SK-N-SH (cell line): ENCODE measurements around the gene RTN4RL2. TPM values are rescaled to one million over a fixed set of nuclear protein-coding genes. Genes with fewer than 3 reads are reported as not detected.

Experiments
- CTCF ChIA-PET: fragments of 300-600, 350-600 bp; formaldehyde crosslinking; extraction: SDS; loops from one replicate; lab custom pipeline; 2021; lab: Yijun Ruan, JAX
- POLR2A ChIA-PET: fragments of 350-600 bp; sonication (Branson Sonifier 250); formaldehyde crosslinking; extraction: SDS; loops from one replicate; lab custom pipeline; 2020; ENCODE audit warnings: antibody characterized with exemption, inconsistent platforms; lab: Yijun Ruan, JAX
- DNase-seq: peaks from one replicate; pipeline ENCODE4 v3.0.0; 2012
- H2AFZ ChIP-seq: fragments of 200-600 bp; sonication (generic); 2 replicates; pipeline ENCODE4 v1.8.1; 2016; ENCODE audit warnings: antibody characterized with exemption, mild to moderate bottlenecking, low read depth
- H3F3A ChIP-seq: fragments of 200-600 bp; sonication (generic); replicated peaks from 2 replicates; pipeline ENCODE3; 2016; ENCODE audit warnings: antibody characterized with exemption, mild to moderate bottlenecking; ENCODE audit not compliant: insufficient read depth
- H3K27ac ChIP-seq, 2 experiments: fragments of 200-500 bp in 1 of 2; fragments of 200-600 bp in 1 of 2; sonication (Bioruptor generic) in 1 of 2; sonication (generic), shearing (Covaris generic) in 1 of 2; 2 replicates each; pipeline versions ENCODE4 v1.5.1 to v1.6.1; 2014 to 2016; ENCODE audit warnings: low read depth in 2 of 2, inconsistent platforms in 1 of 2, low read length in 1 of 2, mild to moderate bottlenecking in 1 of 2, mixed read lengths in 1 of 2
- H3K27me3 ChIP-seq: fragments of 200-600 bp; sonication (generic), shearing (Covaris generic); 2 replicates; pipeline ENCODE4 v1.6.1; 2016; ENCODE audit warnings: mixed run types; ENCODE audit not compliant: insufficient read depth
- H3K36me3 ChIP-seq, 2 experiments: fragments of 200-500 bp in 1 of 2; fragments of 200-600 bp in 1 of 2; sonication (Bioruptor generic) in 1 of 2; sonication (generic) in 1 of 2; replicated peaks in 1 of 2; 2 replicates each; pipeline versions ENCODE3 to v1.5.1; 2014 to 2016; ENCODE audit warnings: low read length in 1 of 2, mild to moderate bottlenecking in 1 of 2; ENCODE audit not compliant: insufficient read depth in 2 of 2, control insufficient read depth in 1 of 2
- H3K4me1 ChIP-seq, 2 experiments: fragments of 200-500 bp in 1 of 2; fragments of 200-600 bp in 1 of 2; sonication (Bioruptor generic) in 1 of 2; sonication (generic), shearing (Covaris generic) in 1 of 2; 2 replicates each; pipeline versions ENCODE4 v1.5.1 to v1.6.1; 2014 to 2016; ENCODE audit warnings: low read depth in 1 of 2, low read length in 1 of 2, mixed run types in 1 of 2; ENCODE audit not compliant: insufficient read depth in 2 of 2, control insufficient read depth in 1 of 2
- H3K4me2 ChIP-seq: fragments of 200-600 bp; sonication (generic), shearing (Covaris generic); 2 replicates; pipeline ENCODE4 v1.6.1; 2017; ENCODE audit warnings: mixed run types
- H3K4me3 ChIP-seq, 2 experiments: fragments of 200-500 bp in 1 of 2; fragments of 200-600 bp in 1 of 2; sonication (Bioruptor generic) in 1 of 2; sonication (generic), shearing (Covaris generic) in 1 of 2; 2 replicates each; pipeline versions ENCODE4 v1.5.1 to v1.8.1; 2014 to 2016; ENCODE audit warnings: low read depth in 2 of 2, inconsistent platforms in 1 of 2, low read length in 1 of 2, mild to moderate bottlenecking in 1 of 2, mixed read lengths in 1 of 2, moderate library complexity in 1 of 2
- H3K79me2 ChIP-seq: fragments of 200-600 bp; sonication (generic); 2 replicates; pipeline ENCODE4 v1.8.1; 2017; ENCODE audit warnings: mild to moderate bottlenecking; ENCODE audit not compliant: insufficient read depth
- H3K9ac ChIP-seq: fragments of 200-600 bp; sonication (generic); 2 replicates; pipeline ENCODE4 v1.6.1; 2017; ENCODE audit warnings: mixed run types
- H3K9me2 ChIP-seq: fragments of 200-600 bp; sonication (generic); 2 replicates; pipeline ENCODE4 v1.6.1; 2017; ENCODE audit warnings: mixed run types
- H3K9me3 ChIP-seq: fragments of 200-600 bp; sonication (generic); 2 replicates; pipeline ENCODE4 v1.6.1; 2017; ENCODE audit warnings: mixed run types, mild to moderate bottlenecking, moderate library complexity
- H4K20me1 ChIP-seq: fragments of 200-600 bp; sonication (generic); 2 replicates; pipeline ENCODE4 v1.6.1; 2017; ENCODE audit warnings: mild to moderate bottlenecking, mixed run types; ENCODE audit not compliant: insufficient read depth
- CHD2 ChIP-seq: fragments of 150-350 bp; IDR thresholded peaks from 2 replicates; pipeline ENCODE4 v1.6.1; 2018; ENCODE audit warnings: low read length; ENCODE audit not compliant: partially characterized antibody
- EP300 ChIP-seq, 2 experiments: IDR thresholded peaks; 2 replicates each; pipeline versions ENCODE4 v1.4.0 to v1.6.1; 2012; ENCODE audit warnings: borderline replicate concordance in 1 of 2, low read depth in 1 of 2, low read length in 1 of 2
- EZH2phosphoT487 ChIP-seq: fragments of 200-600 bp; sonication (generic); IDR thresholded peaks from 2 replicates; pipeline ENCODE4 v1.6.1; 2017; ENCODE audit warnings: low read depth, mixed run types, mild to moderate bottlenecking, antibody characterized with exemption, moderate library complexity, borderline replicate concordance
- FOSL2 ChIP-seq: IDR thresholded peaks from 2 replicates; pipeline ENCODE4 v1.4.0; 2012; ENCODE audit warnings: low read depth, mild to moderate bottlenecking, moderate library complexity, borderline replicate concordance
- FOXM1 ChIP-seq: IDR thresholded peaks from 2 replicates; pipeline ENCODE4 v1.4.0; 2012; ENCODE audit warnings: low read depth, mild to moderate bottlenecking
- GABPA ChIP-seq: IDR thresholded peaks from 2 replicates; pipeline ENCODE4 v1.4.0; 2012; ENCODE audit warnings: low read depth, mild to moderate bottlenecking
- GATA2 ChIP-seq: sonication (generic); formaldehyde crosslinking; IDR thresholded peaks from 2 replicates; pipeline ENCODE4 v1.5.0; 2020; ENCODE audit warnings: mild to moderate bottlenecking, missing genetic modification reagents
- MEF2A ChIP-seq: IDR thresholded peaks from 2 replicates; pipeline ENCODE4 v1.4.0; 2012; ENCODE audit warnings: low read depth, borderline replicate concordance
- MXI1 ChIP-seq: IDR thresholded peaks from 2 replicates; pipeline ENCODE4 v1.6.1; 2012; ENCODE audit warnings: mild to moderate bottlenecking, low read depth, low read length, improper control_type of control experiment
- NRF1 ChIP-seq: IDR thresholded peaks from 2 replicates; pipeline ENCODE4 v1.6.1; 2012; ENCODE audit warnings: low read depth, mild to moderate bottlenecking, low read length
- POLR2AphosphoS5 ChIP-seq: IDR thresholded peaks from 2 replicates; pipeline ENCODE4 v1.6.1; 2012; ENCODE audit warnings: low read depth, low read length
- RAD21 ChIP-seq: IDR thresholded peaks from 2 replicates; pipeline ENCODE4 v1.6.1; 2012; ENCODE audit warnings: mild to moderate bottlenecking, low read length
- RFX5 ChIP-seq: IDR thresholded peaks from 2 replicates; pipeline ENCODE4 v1.6.1; 2012; ENCODE audit warnings: mild to moderate bottlenecking, improper control_type of control experiment, low read length
- SMC3 ChIP-seq: IDR thresholded peaks from 2 replicates; pipeline ENCODE4 v1.6.1; 2012; ENCODE audit warnings: low read depth, low read length, improper control_type of control experiment
- TAF1 ChIP-seq: IDR thresholded peaks from 2 replicates; pipeline ENCODE4 v1.6.1; 2012; ENCODE audit warnings: low read depth, mild to moderate bottlenecking, low read length, moderate library complexity, borderline replicate concordance
- WGBS: methylation state at CpG from one replicate; pipeline ENCODE4 v1.1.6; 2017; ENCODE audit warnings: low lambda C conversion rate; 5-methylcytosine and 5-hydroxymethylcytosine counted together
- polyA plus RNA-seq, 3 experiments: library from polyadenylated mRNA; depleted of rRNA; stranded (reverse); fragments of >200 nt; gene quantifications; 2 replicates each; pipeline ENCODE4 v1.2.3, GENCODE V29; 2012
- TF ChIP-seq, protein P1 (sequence below): IDR thresholded peaks from 2 replicates; pipeline ENCODE4 v1.4.0; 2012; ENCODE audit warnings: low read depth
- TF ChIP-seq, protein P2 (sequence below): fragments of 200-600 bp; sonication (generic); IDR thresholded peaks from 2 replicates; pipeline ENCODE4 v1.6.1; 2017; ENCODE audit warnings: antibody characterized with exemption, mild to moderate bottlenecking, moderate library complexity
- TF ChIP-seq, protein P3 (sequence below): fragments of 150-350 bp; IDR thresholded peaks from 2 replicates; pipeline ENCODE4 v1.6.1; 2016; ENCODE audit warnings: mild to moderate bottlenecking, low read depth, low read length
- TF ChIP-seq, protein P4 (sequence below): IDR thresholded peaks from 2 replicates; pipeline ENCODE4 v1.6.1; 2012; ENCODE audit warnings: mild to moderate bottlenecking, low read depth, low read length, moderate library complexity
- TF ChIP-seq, protein P5 (sequence below): IDR thresholded peaks from 2 replicates; pipeline ENCODE4 v1.4.0; 2012; ENCODE audit warnings: low read depth, borderline replicate concordance

Gene RTN4RL2
- polyA plus RNA-seq, 1 of the 3 experiments (the other 2 are of a cell fraction) = 0.30 TPM

DNA sequence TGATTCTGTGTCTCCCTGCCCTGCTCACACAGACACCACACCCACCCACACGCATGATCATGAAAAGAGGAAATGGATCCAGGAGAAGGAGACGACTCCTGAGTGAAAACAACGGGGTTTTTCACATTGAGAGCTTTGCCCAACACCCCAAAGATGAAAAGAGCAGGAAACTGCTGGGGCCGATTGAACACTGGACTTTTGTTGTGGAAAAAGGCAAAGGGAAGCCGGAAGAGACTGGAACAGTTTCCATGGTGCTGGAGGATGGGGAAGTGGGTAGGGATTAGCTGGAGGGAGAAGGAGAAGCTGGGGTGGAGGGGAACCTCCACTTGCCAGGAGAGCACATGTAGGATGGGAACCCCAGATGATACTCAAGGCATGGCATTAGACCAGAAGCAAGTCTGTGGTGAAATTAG lies 28.2 kb upstream of the RTN4RL2 start:
- no peaks in the 10 kb centered on the region for H3K9me2 ChIP-seq
- no peaks in the 10 kb centered on the region for H3K79me2 ChIP-seq
- WGBS = 76% methylated on average over 5 of the region's 5 CpGs
- H3K27ac ChIP-seq = no peak overlapping the region
- H3K4me1 ChIP-seq = peaks cover 0 to 7% of the 10 kb centered on the region in 2 experiments; a peak in 2 of 4 replicates
- TF ChIP-seq EP300 (IDR thresholded peaks at IDR 0.05; ENCODE audit: borderline replicate concordance in 1 of 2, low read depth in 1 of 2, low read length in 1 of 2) = no peak
- TF ChIP-seq, protein P1, sequence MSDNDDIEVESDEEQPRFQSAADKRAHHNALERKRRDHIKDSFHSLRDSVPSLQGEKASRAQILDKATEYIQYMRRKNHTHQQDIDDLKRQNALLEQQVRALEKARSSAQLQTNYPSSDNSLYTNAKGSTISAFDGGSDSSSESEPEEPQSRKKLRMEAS = no peak
- TF ChIP-seq GATA2 (CRISPR knock-in tag) = no peak
- TF ChIP-seq MXI1 = no peak
- TF ChIP-seq SMC3 = no peak
- TF ChIP-seq, protein P2, sequence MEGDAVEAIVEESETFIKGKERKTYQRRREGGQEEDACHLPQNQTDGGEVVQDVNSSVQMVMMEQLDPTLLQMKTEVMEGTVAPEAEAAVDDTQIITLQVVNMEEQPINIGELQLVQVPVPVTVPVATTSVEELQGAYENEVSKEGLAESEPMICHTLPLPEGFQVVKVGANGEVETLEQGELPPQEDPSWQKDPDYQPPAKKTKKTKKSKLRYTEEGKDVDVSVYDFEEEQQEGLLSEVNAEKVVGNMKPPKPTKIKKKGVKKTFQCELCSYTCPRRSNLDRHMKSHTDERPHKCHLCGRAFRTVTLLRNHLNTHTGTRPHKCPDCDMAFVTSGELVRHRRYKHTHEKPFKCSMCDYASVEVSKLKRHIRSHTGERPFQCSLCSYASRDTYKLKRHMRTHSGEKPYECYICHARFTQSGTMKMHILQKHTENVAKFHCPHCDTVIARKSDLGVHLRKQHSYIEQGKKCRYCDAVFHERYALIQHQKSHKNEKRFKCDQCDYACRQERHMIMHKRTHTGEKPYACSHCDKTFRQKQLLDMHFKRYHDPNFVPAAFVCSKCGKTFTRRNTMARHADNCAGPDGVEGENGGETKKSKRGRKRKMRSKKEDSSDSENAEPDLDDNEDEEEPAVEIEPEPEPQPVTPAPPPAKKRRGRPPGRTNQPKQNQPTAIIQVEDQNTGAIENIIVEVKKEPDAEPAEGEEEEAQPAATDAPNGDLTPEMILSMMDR = no peak
- no peak for TF ChIP-seq RFX5
- TF ChIP-seq CHD2 = no peak
- TF ChIP-seq, protein P3, sequence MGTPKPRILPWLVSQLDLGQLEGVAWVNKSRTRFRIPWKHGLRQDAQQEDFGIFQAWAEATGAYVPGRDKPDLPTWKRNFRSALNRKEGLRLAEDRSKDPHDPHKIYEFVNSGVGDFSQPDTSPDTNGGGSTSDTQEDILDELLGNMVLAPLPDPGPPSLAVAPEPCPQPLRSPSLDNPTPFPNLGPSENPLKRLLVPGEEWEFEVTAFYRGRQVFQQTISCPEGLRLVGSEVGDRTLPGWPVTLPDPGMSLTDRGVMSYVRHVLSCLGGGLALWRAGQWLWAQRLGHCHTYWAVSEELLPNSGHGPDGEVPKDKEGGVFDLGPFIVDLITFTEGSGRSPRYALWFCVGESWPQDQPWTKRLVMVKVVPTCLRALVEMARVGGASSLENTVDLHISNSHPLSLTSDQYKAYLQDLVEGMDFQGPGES = no peak
- TF ChIP-seq TAF1 = no peak
- TF ChIP-seq MEF2A = no peak
- no peak for TF ChIP-seq NRF1
- no peak for TF ChIP-seq RAD21
- TF ChIP-seq, protein P4, sequence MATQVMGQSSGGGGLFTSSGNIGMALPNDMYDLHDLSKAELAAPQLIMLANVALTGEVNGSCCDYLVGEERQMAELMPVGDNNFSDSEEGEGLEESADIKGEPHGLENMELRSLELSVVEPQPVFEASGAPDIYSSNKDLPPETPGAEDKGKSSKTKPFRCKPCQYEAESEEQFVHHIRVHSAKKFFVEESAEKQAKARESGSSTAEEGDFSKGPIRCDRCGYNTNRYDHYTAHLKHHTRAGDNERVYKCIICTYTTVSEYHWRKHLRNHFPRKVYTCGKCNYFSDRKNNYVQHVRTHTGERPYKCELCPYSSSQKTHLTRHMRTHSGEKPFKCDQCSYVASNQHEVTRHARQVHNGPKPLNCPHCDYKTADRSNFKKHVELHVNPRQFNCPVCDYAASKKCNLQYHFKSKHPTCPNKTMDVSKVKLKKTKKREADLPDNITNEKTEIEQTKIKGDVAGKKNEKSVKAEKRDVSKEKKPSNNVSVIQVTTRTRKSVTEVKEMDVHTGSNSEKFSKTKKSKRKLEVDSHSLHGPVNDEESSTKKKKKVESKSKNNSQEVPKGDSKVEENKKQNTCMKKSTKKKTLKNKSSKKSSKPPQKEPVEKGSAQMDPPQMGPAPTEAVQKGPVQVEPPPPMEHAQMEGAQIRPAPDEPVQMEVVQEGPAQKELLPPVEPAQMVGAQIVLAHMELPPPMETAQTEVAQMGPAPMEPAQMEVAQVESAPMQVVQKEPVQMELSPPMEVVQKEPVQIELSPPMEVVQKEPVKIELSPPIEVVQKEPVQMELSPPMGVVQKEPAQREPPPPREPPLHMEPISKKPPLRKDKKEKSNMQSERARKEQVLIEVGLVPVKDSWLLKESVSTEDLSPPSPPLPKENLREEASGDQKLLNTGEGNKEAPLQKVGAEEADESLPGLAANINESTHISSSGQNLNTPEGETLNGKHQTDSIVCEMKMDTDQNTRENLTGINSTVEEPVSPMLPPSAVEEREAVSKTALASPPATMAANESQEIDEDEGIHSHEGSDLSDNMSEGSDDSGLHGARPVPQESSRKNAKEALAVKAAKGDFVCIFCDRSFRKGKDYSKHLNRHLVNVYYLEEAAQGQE = no peak
- no peak for TF ChIP-seq POLR2AphosphoS5
- TF ChIP-seq, protein P5, sequence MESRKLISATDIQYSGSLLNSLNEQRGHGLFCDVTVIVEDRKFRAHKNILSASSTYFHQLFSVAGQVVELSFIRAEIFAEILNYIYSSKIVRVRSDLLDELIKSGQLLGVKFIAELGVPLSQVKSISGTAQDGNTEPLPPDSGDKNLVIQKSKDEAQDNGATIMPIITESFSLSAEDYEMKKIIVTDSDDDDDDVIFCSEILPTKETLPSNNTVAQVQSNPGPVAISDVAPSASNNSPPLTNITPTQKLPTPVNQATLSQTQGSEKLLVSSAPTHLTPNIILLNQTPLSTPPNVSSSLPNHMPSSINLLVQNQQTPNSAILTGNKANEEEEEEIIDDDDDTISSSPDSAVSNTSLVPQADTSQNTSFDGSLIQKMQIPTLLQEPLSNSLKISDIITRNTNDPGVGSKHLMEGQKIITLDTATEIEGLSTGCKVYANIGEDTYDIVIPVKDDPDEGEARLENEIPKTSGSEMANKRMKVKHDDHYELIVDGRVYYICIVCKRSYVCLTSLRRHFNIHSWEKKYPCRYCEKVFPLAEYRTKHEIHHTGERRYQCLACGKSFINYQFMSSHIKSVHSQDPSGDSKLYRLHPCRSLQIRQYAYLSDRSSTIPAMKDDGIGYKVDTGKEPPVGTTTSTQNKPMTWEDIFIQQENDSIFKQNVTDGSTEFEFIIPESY = no peak
- TF ChIP-seq EZH2phosphoT487 = no peak
- TF ChIP-seq FOSL2 = no peak
- no peak for TF ChIP-seq FOXM1
- no peak for TF ChIP-seq GABPA
- no peak overlapping the region for H3K4me2 ChIP-seq
- H4K20me1 ChIP-seq = no peaks in the 10 kb centered on the region
- POLR2A ChIA-PET = no interaction called here
- no peaks in the 10 kb centered on the region for H3F3A ChIP-seq
- no peak overlapping the region for H3K9ac ChIP-seq
- no peaks in the 10 kb centered on the region for H3K9me3 ChIP-seq
- H3K27me3 ChIP-seq = no peaks in the 10 kb centered on the region; the same call in 1 of the 2 replicates
- no peak overlapping the region for H3K4me3 ChIP-seq
- CTCF ChIA-PET = interaction anchor here (0.8 kb wide), 1 partner anchor 96 kb away, joined by 3 read pairs; no protein-coding TSS in a partner anchor
- no peaks in the 10 kb centered on the region for H3K36me3 ChIP-seq
- no peak for DNase-seq
- 0 out of 2 replicates have a peak overlapping the region, but pooled peaks have one; percentile 46 for H2AFZ ChIP-seq
